Parathyroid adenoma (tissue), 2 donors: ENCODE data around the gene ROS1.
A peak's percentile ranks its signal among the peaks of the same experiment; 100 is the strongest.

Source experiments
- H2AFZ ChIP-seq: fragments of 300-600 bp; sonication (generic); one replicate; pipeline ENCODE4 v1.7.0; 2017; ENCODE audit warnings: antibody characterized with exemption, mild to moderate bottlenecking
- H3K27ac ChIP-seq: fragments of 300-600 bp; sonication (generic); one replicate; pipeline ENCODE4 v1.7.0; 2017
- H3K27me3 ChIP-seq: fragments of 300-600 bp; sonication (generic); one replicate; pipeline ENCODE4 v1.7.0; 2017; ENCODE audit warnings: low read length; ENCODE audit not compliant: control insufficient read depth, insufficient read depth
- H3K36me3 ChIP-seq: fragments of 300-600 bp; sonication (generic); one replicate; pipeline ENCODE4 v1.7.0; 2017; ENCODE audit warnings: low read length; ENCODE audit not compliant: control insufficient read depth, insufficient read depth
- H3K4me1 ChIP-seq: fragments of 300-600 bp; sonication (generic); one replicate; pipeline ENCODE4 v1.7.0; 2017; ENCODE audit warnings: control low read depth
- H3K4me2 ChIP-seq: fragments of 300-600 bp; sonication (generic); one replicate; pipeline ENCODE4 v1.7.0; 2017; ENCODE audit warnings: low read length
- H3K4me3 ChIP-seq: fragments of 300-600 bp; sonication (generic); one replicate; pipeline ENCODE4 v1.7.0; 2017; ENCODE audit warnings: low read depth, low read length
- H3K79me2 ChIP-seq: fragments of 300-600 bp; sonication (generic); one replicate; pipeline ENCODE4 v1.7.0; 2017; ENCODE audit warnings: control low read depth
- H3K9ac ChIP-seq: fragments of 300-600 bp; sonication (generic); one replicate; pipeline ENCODE4 v1.7.0; 2017; ENCODE audit warnings: mild to moderate bottlenecking
- H3K9me3 ChIP-seq: fragments of 300-600 bp; sonication (generic); one replicate; pipeline ENCODE4 v1.7.0; 2017; ENCODE audit warnings: low read length; ENCODE audit not compliant: control insufficient read depth
- CTCF ChIP-seq: fragments of 300-600 bp; sonication (generic); IDR thresholded peaks from one replicate; pipeline ENCODE4 v1.7.0; 2017; ENCODE audit warnings: antibody characterized with exemption, mild to moderate bottlenecking
- donor health status: primary hyperparathyroidism.

The ROS1 gene

DNA sequence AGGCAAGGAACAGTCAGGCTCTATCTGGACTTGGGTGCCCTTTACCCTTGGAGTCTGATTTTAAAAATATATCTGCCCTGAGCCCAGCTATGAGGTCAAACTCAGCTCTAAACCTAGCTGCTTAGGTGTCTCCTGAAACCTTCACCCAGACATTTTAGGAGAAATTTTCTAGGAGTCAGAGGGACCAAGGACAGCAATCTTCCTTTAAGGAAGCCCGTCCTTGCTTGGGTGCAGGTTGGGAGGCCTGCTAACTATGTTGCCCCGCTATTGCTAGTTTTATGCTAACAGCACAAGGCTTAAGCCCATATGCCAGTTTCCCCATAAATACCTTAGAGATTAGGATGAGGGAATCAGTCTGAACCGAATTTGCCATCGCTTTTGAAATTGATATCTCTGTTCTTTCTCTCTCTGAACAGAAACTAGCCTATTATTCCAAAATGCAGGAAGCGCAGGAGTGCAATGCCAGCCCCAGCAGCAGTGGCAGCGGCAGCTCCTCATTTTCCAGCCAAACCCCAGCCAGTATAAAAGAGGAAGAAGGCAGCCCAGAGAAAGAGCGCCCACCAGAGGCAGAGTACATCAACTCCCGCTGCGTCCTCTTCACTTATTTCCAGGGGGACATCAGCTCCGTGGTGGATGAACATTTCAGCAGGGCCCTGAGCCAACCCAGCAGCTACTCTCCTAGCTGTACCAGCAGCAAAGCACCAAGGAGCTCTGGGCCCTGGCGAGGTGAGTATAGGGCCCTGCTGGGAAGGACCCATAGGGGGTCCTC is 157.8 kb downstream of the ROS1 start:
- TF ChIP-seq CTCF = no peak
- no peaks in the 10 kb centered on the region for H3K79me2 ChIP-seq
- H3K9me3 ChIP-seq = no peaks in the 10 kb centered on the region
- H3K4me2 ChIP-seq = no peak overlapping the region
- no peak overlapping the region for H3K9ac ChIP-seq
- peaks cover 9% of the 10 kb centered on the region for H3K27me3 ChIP-seq
- no peak overlapping the region for H2AFZ ChIP-seq
- no peaks in the 10 kb centered on the region for H3K36me3 ChIP-seq
- H3K4me1 ChIP-seq = no peaks in the 10 kb centered on the region
- no peak overlapping the region for H3K27ac ChIP-seq
- H3K4me3 ChIP-seq = no peak overlapping the region

- Histone ChIP-seq H3K4me3 (no peak overlapping the region), H3K36me3 (no peaks in the 10 kb centered on the region)
Observed at GRCh38 chr6:117267054-117267347, 158.7 kb downstream of the ROS1 start.

DNA sequence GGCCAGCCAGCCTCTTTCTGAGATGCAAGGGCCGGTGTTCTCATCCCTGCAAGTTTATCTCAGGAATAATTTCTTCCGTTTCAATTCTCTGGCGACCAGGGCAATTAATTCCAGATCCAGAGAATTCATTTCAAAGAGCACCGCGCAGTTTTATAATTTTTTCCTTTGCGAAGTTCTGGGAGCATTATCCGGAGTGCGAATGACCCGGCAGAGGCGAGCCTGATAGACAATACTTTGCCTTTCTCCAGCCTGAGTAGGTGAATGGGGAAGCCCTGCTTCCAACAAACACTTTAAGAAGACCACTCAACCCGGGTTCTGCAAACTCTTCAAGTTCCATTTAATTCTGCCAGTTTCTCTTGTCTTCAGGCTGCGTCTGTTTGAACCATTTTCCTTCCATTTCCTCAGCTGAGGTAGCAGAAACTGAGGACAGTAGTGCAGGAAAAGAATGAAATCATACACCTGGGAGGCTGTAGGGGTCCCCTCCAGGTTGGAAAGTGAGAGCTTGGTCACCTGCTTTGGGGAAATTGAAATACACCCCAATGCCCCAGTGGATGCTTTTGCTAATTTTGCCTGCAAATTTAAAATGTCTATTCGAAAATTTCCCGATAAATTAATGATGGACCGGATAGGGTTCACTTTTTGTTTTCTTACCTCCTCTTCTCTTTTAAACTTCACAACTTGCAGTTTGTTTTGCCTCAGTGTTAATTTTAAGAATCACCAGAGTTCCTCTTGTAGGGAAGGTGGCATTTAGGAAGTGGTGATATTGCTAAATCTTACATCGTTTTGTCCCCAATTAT is 159.3 kb downstream of the ROS1 start:
- H3K27me3 ChIP-seq = peaks cover 12% of the 10 kb centered on the region
- peak overlapping the region; percentile 23 for H3K4me3 ChIP-seq

More at GRCh38 chr6:117267054-117267347, 158.7 kb downstream of the ROS1 start:
- TF ChIP-seq CTCF = no peak
- Histone ChIP-seq H3K9ac (no peak overlapping the region), H3K4me1 (no peaks in the 10 kb centered on the region), H3K27ac (no peak overlapping the region), H3K9me3 (no peaks in the 10 kb centered on the region), H3K4me2 (no peak overlapping the region), H3K27me3 (peaks cover 9% of the 10 kb centered on the region), H2AFZ (no peak overlapping the region), H3K79me2 (no peaks in the 10 kb centered on the region)

DNA sequence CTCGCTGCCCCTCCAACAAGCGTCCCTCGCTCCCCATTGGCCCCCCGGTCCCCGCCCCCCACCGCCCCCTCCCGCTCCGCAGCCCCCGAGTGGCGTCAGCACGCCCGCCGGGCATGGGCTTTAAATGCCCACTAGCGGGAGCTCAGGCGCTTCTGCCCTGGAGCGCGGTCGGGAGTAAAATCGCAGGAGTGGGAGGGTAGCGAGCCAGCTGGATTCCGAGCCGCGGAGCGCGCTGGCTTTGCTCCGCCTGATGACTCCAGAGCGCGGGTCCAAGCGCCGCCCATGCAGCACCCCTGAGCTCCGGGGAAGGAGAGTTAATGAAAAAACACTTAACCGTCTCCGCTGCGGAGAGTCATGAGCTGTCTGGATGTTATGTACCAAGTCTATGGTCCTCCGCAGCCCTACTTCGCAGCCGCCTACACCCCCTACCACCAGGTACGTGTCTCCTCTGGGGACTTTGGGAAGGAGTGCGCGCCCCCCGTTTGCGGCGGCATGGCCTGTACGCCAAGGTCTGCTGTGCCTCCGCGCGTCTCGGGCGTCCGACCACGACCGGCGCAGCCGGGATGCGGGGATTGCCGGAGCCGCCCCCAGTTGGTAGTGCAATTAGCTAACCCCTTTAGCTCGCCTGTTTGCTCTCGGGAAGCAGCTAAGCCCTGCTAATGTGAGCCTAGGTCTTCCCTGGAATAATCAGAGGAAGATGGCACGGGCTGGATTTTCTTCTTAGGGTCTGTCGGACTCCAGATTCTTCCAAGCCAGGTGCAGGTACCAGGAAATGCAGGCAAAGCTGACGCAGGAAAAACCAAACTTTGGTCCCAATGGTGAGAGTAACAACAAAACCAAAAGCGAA is 160.1 kb downstream of the ROS1 start, which contains the start of gene VGLL2:
TSS of gene VGLL2 (plus strand) at position 149 of the 847 bp plus-strand sequence. CDS start at position 355, 206 bp downstream.
- Histone ChIP-seq H2AFZ (peak within 1 kb of the TSS; percentile 41), H3K27ac (no peak within 1 kb of the TSS), H3K4me3 (peak within 1 kb of the TSS; percentile 57), H3K9ac (no peak within 1 kb of the TSS), H3K27me3 (peaks cover 12% of the 10 kb centered on the region), H3K4me1 (no peaks in the 10 kb centered on the region), H3K36me3 (no peaks in the 10 kb centered on the region), H3K9me3 (no peaks in the 10 kb centered on the region), H3K79me2 (no peaks in the 10 kb centered on the region), H3K4me2 (peak within 1 kb of the TSS; percentile 79)
- no peak for TF ChIP-seq CTCF

More for the DNA sequence above, 159.3 kb downstream of the ROS1 start:
- Histone ChIP-seq H3K36me3 (no peaks in the 10 kb centered on the region), H3K9ac (no peak overlapping the region), H3K27ac (no peak overlapping the region), H2AFZ (peak overlapping the region; percentile 41), H3K4me1 (no peaks in the 10 kb centered on the region), H3K79me2 (no peaks in the 10 kb centered on the region), H3K9me3 (no peaks in the 10 kb centered on the region), H3K4me2 (peak overlapping the region; percentile 79)
- no peak for TF ChIP-seq CTCF
